ENCODE measurements around the gene STIMATE.

Gene STIMATE

DNA sequence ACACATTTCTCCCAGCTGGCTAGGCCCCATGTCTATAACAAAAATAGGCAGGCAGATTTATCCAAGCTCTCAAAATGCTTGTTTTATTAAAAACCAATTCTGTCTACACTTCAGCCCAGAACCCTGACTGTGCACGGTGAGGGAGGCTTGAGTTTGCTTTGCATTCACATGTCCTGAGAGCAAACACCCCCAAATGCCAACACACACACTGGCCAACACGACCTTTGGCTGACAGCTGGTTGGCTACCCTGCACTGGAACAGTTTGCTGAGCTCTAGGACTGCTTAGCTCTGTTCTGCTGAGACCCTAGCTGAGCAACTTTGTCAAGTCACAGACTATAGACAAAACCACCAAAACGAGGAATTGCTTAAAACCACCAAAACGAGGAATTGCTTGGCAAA is 3.6 kb downstream of the STIMATE start:
- DNase-seq (ENCODE audit: low read depth) = no peak

DNA sequence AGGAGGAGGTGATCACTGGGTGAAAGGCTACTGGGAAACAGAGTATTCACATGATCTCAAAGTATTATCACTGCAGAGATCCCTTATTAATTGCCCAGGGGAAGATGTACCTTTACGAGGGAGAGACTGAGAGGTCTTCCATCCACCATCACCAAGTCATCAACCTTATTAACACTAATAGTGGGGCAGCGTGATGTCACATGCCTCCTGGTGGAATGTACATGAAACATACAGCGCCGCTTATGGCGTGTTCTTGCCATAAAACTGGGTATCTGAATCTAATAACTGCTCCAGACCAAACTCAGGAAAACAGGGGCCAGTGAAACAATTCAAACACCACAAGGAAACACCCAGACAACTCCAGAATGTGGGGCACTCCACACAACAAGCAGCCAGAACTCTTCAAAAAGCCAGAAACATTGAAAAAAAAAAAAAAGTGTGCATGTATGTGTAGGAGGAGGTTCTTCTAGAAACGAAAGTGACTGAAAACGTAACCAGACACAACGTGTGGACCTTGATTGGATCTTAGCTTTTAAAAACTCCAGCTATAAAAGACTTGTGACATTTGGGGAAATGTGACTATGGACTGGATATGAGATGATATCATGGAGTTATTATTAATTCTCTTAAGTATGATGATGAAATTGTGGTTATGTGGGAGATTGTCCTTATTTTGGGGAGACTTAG is 4.6 kb downstream of the STIMATE start:
- DNase-seq (ENCODE audit: low read depth) = no peak

DNA sequence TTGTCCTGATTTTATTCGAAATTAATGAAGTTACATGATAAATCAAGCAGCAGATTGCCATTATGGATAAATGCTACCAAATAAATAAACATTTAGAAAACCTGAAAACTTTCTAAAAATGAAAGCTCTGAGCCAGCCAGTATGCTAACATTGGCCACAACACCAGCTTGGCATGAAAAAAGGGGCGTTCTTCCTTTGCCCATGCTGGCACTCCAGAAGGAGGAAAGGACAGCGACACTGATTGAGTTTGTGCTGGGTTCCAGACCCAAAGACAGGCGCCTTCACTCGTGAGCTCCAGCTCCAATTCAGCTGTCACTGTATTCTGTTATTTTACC is 5.1 kb downstream of the STIMATE start:
- DNase-seq (ENCODE audit: low read depth) = no peak

DNA sequence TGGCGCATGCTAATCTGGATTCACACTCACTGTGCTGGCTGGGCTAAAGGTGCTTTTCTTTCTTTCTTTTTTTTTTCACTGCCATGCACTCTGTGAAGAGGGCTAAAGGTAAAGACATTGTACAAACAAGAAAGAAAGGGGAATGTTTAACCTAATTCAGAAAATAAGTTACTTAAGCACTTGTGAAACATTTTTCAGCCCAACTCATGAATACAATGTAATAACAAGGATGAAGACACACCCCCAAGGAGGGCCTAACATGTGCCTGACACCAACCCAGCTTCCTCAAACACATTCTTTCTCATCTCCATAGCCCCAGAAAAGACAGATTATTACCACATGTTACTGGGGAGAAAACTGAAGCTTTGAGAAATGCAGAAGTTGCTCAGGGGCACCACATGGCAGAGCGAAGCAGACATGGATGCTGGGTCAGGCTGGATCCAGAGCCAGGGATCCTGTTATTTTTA is 5.7 kb downstream of the STIMATE start:
- peak; percentile 77 for DNase-seq (ENCODE audit: low read depth)

DNA sequence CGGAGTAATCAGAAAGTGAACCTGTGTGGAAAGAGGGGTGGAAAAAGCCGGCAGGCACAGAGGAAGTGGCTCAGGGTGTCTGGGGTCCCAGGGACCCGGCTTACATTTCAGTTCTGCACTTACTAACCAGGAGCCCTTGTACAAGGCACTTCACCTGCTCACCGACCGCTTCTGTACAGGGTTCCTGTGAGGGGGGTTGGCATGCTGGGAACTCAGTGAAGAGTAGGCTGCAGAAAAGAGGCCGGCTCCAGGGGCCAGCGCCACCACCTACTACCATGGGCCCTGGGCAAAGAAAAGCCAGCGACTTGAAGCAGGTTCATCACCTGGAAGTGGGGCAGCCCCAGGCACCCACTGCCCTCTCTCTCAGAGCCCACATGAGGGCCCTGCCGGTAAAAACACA is 6.2 kb downstream of the STIMATE start:
- no peak for DNase-seq (ENCODE audit: low read depth)

DNA sequence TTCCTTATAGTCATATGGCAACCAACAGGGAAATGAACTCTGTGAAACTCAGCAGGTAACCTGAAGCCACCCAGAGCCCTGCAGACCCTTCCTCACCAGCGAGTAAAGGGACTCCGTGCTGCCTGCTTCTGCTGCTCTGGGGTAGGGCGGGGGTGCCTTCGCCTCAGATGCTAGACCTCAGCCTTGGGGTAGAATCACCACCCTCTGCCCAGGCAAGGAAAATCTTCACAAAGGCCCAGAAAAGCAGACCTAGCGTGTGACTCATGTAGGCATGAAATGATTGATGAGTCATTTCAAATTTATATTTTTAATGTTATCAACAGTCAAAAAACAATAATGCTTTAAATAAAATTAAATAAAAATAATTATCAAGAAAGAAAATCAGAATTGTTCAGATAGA is 6.6 kb downstream of the STIMATE start:
- no peak for DNase-seq (ENCODE audit: low read depth)

DNA sequence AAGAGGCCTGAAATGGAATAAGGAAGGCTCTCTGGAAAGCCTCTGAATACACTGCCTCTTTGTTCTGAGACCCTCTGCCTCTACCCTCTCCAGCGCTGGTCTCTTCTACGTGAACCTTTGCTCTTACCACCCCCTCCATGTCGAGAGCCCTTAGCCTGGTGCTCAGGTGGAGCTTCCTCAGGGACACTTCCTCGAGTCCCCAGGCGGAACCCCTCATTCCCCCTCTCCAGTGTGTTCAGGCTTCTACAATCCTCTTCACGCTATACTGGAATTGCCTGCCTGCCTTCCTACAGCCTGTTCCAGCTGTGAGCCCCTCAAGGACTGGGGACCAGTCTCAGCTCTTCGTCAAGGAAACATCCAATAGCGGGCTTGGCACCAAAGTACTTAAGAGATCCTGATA is 7.4 kb downstream of the STIMATE start:
- DNase-seq (ENCODE audit: low read depth) = no peak

DNA sequence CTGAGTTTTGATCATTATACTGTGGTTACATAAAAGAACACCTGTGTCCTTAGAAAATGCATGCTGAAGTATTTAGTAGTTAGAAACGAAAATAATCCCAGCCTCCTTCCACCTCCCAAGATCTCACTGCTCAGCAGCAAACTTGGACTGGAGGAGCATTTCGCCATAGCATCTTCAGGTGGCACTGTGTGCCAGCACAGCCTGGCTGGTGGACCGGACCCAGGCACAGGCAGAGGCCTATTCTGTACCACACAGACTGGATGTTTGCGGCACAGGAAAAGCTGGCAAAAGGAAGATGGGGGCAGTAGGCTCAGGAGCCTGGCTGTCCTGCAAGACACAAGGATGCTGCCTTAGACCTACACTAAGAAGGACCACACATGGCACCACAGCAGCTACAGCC is 10.2 kb downstream of the STIMATE start:
- no peak for DNase-seq (ENCODE audit: low read depth)

DNA sequence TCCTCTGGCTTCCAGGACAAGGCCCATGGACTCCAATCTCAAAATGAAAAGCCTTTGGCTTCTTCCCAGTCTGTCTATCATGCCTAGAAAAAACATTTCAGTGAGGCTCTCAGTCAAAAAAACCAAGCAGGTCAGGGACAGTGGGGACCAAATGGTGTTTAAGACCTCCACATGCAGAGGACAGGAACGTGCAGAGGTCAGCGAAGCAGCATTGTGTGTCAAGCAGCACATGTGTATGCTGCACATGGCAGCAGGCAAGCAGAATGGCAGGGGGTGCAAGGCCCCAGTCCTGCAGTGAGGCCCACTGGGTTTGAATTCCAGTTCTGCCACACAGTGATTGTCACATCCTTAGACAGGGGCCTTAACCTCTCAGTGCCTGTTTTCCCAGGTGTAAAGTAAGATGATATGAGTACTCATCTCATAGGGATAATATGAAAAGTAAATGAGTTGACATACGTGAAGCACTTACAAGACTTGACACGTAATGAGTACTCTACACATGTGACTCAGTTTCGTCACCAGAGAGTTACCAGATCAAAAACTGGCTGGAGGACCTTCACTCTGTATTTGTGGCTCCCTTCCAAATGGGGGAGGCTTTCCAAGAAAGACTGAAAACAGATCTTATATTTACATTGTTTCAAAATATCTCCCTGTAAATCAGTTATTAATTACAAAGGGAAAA is 11.2 kb downstream of the STIMATE start:
- DNase-seq (ENCODE audit: low read depth) = no peak

DNA sequence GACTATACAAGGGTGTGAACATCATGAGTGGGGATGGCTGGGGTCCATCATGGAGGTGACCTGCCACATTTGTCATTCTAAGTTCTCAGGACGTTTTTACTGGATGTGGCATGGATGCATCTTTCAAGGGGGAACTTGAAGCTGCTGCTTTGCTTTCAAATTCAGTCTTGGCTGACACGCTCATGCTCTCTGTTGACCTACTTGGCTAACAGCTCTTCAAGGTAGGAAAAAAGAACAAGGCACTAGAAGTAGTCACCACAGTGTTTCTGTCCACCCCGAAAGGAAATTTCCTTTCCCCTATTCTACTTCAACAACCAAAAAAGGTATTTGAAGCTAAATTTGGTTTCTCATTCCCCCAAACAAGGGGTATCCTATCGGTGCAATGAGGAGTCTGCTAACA is 15.0 kb downstream of the STIMATE start:
- no peak for DNase-seq (ENCODE audit: low read depth)

DNA sequence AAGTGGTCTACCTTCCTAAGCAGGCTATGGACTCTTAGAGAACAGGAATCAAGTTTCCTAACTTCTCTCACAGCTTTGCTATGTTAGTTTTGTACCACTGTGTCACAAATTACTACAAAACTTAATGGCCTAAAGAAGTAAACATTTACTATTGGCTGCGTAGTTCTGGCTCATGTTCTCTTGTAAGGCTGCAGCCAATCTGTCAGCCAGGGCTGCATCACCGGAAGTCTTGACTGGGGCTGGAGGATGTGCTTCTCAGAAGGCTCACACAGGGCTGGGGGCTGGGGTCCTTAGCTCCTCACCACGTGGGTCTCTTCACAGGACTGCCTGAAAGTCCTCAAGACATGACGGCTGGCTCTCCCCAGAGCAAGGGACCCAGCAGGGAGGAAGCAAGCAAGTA is 15.5 kb downstream of the STIMATE start:
- DNase-seq (ENCODE audit: low read depth) = no peak

DNA sequence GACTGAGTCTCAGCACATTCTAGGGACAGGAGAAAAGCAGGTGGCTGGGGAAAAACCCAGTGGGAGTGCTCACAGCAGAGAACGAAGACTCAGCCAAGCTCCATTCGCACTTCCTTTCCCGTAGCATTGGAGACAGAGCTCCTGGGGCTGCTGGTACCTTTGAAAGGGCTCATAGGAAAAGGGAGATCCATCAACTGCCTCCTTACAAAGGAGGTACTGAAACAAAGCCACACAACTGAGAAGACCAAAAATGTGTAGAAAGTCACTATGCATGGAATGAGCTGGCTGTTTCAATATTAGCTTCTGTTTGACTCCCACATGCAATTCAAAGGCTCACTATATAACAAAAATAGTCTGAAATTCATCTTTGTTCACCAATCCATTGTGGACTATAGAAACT is 16.9 kb downstream of the STIMATE start:
- DNase-seq (ENCODE audit: low read depth) = no peak

DNA sequence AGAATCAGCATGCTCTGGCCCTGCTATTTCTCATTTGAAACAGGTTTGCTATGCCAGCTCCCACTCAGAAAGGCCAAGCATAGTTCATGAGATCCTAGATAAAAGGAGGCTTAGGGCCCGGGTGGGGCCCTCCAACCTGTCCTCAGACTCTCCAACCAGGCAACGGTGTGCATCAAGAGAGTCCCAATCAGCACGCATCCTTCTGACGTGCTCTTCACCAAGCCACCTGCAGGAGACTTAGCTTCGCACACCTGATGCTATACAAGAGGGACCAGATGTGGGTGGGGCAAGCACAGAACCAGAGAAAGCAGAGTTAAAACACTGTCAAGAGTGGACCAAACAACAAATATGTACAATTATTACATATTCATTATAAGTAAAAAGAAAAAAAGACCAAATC is 17.3 kb downstream of the STIMATE start:
- DNase-seq (ENCODE audit: low read depth) = no peak

DNA sequence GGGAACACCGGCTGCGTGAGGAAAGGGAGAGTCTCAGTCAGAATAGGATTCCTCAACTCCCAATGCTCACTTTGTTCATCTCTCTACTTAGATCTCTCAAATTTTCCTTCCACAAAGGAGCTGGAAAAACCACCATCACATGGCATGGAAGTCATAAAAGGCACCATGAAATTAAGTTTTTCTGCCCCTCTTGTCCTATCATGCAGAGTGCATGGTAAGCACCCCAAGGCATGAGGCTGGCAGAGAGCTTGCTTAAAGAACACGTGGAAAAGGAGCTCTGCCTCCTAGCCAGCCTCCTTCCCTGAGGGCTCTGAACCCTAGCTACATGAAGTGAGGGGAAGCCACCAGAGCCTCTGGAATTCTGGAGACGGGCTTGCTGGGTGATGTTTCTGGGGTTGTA is 17.8 kb downstream of the STIMATE start:
- DNase-seq (ENCODE audit: low read depth) = no peak

DNA sequence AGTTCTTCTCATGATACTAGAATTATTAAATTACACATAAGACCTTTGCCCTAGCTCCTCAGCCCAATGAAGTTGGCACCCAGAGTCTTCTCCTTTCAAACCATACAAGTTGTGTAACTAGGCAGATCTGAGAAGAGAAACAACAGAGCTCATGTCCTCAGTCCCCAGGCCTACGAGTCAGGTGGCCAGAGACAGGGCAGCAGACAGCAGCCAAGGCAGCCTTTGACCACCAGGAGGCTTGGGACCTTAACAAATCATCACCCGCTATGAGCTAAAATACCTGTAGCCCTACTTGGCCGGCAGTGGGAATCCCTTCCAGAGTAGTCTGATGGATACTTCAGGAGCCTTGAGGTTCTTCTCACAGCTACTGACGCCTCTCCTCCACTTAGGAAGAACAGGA is 18.3 kb downstream of the STIMATE start:
- DNase-seq (ENCODE audit: low read depth) = no peak

DNA sequence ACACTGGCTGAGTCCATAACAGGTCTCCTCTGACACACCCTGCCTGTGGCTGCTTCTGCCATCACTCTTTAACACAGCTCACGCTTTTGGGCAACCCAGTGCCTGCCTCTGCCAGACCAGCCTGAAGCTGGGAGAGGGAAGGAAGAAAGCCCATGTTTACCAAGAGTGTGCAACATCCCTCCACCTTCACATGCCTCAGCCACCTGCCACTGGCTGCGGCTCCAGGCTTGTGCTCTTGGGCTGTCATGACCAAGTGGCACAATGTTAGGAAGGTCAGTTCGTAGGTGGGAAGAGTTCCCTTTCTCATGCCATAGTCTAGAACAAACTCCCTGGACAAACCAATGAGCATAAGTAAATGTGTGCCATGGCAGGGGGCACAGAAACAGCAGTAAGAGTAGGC is 20.3 kb downstream of the STIMATE start:
- DNase-seq (ENCODE audit: low read depth) = no peak

DNA sequence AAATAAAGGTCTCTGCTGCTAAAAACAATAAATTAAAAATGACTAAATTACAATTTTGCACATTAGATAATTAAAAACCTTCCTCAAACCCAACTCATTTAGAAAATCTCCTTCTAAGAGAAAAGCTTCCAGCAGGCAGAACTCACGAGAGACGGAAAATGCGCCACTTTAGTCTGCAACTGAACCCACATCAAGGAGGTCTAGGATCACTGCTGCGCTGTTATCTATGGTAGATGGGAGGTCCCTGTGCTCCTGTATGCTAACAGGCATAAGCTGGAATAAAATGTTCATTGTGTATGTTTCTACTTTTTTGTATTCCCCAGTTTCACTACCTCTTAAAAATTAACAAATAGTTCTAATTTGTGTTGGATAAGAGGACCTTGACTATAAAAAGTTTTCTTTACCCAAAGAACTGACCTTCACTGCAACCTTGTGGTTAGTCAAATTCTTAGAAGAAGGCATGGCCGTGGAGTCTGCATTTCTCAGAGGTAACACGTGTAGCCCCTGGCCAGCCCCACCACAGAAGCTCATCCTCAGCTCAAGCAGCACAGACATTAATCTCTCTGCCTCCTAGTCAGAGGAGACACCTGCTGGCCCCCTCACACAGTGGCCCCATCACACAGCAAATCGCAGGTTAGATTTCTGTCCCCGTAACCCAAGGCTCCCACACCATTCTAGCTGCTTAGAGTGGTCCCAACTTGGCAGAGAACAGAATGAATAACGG is 22.3 kb downstream of the STIMATE start:
- DNase-seq (ENCODE audit: low read depth) = no peak

DNA sequence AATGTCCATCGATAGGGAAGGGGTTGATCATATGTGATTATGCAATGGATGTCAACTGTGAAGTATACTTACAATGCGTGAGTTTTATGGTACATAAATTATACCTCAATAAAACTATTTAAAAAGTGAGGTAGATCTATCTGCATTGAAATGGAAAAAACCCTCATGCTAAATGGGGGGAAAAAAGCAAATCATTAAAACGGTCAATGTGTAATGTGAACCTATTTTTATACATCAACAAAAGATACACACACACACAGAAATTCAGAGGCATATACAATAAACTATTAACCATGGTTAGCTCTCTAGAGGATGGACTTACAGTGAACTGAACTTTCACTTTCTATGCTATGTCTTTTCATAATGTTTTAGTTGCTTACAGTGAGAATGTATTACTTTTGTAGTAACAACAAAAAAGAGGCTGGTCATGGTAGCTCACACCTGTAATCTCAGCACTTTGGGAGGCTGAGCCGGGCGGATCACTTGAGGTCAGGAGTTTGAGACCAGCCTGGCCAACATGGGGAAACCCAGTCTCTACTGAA is 23.1 kb downstream of the STIMATE start:
- DNase-seq (ENCODE audit: low read depth) = no peak

DNA sequence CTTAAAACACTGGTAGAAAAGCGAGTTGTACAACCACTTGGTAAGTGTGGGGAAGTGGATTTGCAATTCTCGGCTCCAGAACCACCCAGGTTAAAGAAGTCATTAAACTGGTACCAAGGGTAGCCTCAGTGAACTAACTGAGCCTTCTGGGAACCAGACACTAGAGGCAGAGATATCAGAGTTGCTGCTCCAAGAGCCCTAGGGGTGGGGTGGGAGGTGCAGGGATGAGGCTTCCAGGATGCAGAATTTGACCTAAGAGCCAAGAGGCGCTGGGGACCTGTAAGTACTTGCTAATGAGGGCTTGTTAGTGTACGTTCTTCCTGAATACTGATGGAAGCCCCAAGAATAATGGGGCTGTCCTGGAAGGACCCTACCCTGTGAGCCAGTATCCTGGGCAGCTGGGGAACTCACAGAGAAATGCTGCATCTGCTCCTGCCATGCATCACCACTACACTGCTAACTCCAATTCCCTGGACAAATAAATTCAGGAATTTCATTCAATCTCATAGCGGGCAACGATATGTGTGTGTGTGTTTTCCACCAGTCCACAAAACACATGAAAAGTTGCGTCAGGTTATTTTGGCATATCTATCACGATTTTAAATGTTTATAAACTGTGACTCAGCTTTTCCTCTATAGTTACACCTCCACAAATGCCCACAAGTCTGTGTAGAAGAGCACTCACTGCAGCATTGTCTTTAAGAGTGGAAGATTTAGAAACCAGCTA is 23.8 kb downstream of the STIMATE start:
- DNase-seq (ENCODE audit: low read depth) = peak; percentile 31

DNA sequence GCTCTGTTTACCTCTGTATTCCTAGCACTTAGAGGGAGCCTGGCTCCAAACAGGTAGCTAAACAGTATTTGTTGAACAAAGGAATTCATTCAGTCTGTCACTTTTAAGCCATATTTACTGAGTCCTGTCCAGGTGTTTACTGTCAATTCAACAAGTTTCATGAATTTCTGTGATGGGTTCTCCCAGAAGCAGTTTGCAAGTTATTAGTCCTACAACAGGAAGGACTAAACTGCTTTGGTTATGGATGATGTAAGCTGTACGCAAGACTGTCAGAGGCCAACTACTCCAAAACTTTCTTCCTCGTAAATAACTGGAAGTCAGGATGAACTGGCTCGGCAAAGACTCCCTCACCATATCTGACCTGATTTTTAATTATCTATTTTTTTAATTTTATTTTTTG is 25.1 kb downstream of the STIMATE start:
- DNase-seq (ENCODE audit: low read depth) = no peak

DNA sequence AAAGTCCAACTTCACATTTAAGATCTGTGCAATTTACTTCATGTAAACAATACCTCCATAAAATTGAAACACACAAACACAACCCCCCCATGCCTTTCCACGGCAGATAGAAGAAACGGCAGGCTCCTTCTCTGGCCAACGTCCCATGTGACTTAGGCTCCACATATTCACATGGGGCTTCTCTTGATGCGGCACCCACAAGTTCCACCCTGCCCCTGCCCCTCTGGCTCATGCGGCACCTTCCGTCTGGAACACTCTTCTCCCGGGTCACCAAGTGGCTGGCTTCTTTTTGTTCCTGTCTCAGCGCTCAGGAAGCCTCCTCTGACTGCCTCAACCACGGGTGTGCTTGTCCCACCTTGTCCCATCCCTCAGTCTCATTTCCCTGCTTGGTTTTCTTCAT is 25.6 kb downstream of the STIMATE start:
- no peak for DNase-seq (ENCODE audit: low read depth)

DNA sequence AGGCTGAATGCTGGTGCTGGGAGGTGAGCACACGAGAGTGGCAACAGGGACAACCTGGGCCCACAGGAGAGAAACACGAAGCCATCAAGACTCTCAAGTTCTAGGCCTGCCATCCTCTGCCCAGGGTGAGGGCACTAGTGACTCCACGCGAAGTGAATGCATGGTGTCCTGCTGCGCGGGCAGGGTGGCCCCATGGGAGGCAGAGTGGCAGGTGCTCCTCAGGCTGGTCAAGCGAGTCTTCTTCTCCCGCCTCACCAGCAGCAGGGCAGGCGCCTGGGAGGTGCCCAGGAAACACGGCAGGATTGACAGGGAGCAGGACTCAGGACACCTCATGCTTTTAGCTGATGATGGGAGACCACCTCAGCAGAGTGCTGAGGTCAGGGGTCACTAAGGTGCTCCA is 26.9 kb downstream of the STIMATE start:
- DNase-seq (ENCODE audit: low read depth) = no peak

DNA sequence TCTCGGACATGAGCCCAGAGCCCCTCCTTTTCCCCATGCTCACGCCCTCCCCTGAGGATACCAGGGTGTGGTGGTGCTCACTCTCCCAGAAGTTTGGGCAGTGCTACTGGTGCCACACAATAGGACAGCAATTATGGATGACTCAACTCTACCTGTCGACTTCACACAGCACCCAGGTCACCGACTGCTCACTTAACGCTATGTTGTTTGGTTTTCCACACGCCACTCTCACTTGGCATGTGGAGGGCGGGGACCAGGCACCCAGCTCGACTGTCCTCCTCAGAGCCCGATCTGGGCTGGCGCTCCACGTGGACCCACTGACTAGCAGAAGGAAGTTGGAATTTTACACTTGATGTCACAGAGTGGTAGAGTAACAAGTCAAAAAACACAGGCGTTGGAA is 30.9 kb downstream of the STIMATE start:
- DNase-seq (ENCODE audit: low read depth) = no peak

All from GM04504 (cell line).